SK-N-MC (cell line): Measurements from ENCODE around the gene CACNA1C.

ENCODE experiments used
- EZH2 ChIP-seq: fragments of 200-600 bp; sonication (generic); IDR thresholded peaks from one replicate; pipeline ENCODE4 v1.6.1; 2017; ENCODE audit warnings: antibody characterized with exemption
- FOXP2 ChIP-seq: optimal IDR thresholded peaks from 2 replicates; pipeline ENCODE3; 2011; ENCODE audit warnings: mild to moderate bottlenecking, moderate library complexity; ENCODE audit not compliant: insufficient read depth; ENCODE audit errors: extremely low read length, control extremely low read depth
- POLR2AphosphoS5 ChIP-seq: IDR thresholded peaks from 2 replicates; pipeline ENCODE4 v1.6.1; 2012; ENCODE audit warnings: mild to moderate bottlenecking, low read depth, low read length, borderline replicate concordance

DNA sequence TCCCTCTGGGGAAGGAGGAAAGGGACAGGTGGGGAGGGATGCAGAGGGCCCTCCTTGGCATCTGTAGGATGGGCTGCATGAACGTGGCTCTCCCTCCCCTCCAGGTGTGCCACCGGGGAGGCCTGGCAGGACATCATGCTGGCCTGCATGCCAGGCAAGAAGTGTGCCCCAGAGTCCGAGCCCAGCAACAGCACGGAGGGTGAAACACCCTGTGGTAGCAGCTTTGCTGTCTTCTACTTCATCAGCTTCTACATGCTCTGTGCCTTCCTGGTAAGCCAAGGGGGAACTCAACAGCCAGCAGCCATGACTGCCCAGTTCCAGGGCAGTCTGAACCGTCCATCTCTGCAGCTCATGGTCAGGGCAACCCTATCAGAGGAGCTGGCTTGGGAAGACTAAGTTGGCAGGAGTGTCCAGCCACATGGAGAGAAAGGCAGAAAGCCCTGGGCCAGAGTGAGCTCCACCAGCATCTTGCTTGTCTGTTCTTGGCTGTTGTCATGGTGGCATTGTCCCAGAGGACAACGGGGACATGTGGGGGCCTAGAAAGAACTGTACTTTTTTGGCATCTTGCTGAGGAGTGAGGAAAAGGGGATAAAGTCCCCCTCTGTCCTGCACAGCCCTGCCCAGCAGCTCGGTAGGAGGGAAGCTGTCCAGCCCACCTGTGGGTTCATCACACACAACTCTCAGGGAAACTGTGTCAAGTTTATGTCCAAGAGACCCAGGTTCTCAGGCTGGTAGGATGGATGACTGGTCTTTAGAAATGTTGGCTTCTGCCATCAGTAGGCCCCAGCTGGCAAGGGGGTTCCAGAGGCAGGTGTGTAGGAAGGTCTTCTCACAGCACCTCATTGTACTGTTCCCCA lies 612.2 kb downstream of the CACNA1C start:
- TF ChIP-seq POLR2AphosphoS5 (no peak), EZH2 (no peak), FOXP2 (no peak)
